Hematopoietic multipotent progenitor cell treated with erythropoietin and hydrocortisone succinate and interleukin-3 and kit ligand, for 4 days (in vitro differentiated cells): ENCODE measurements around the gene CLSTN1.

Experiments
- DNase-seq: peaks from one replicate; pipeline ENCODE4 v3.0.0-alpha.2; 2015

The CLSTN1 gene

DNA sequence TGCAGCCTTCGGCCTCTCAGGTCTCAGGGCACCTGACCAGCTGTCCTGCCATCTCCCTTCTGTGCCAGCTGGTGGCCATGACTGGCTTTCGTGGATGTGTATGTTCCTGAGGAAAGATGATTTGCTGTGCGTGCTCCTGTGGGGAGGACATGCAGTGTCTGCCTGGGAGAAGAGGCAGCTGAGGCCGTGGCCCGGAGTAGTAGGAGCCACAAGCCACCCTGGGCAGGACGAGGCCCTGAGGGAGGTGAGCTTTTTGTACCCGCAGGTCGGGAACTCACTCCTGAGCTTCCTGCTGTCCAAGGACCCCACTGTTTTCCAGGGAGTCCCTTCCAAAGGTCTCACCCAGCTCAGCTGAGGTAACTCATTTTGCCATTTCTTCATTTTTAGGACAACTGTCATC, 113.7 kb downstream of the CLSTN1 start:
- DNase-seq = no peak

DNA sequence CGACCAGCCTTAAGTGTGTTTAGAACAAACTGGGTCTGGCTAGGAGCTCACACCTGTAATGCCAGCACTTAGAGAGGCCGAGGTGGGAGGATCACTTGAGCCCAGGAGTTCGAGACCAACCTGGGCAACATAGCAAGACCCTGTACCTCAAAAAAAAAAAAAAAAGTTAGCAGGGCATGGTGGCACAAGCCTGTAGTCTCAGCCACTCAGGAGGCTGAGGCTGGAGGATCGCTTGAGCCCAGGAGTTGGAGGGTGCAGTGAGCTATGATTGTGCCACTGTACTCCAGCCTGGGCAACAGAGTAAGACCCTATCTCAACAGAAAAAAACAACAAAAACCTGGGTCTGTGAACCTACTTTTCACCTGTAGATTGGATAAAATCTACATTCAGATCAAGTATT, 117.6 kb downstream of the CLSTN1 start:
- no peak for DNase-seq

DNA sequence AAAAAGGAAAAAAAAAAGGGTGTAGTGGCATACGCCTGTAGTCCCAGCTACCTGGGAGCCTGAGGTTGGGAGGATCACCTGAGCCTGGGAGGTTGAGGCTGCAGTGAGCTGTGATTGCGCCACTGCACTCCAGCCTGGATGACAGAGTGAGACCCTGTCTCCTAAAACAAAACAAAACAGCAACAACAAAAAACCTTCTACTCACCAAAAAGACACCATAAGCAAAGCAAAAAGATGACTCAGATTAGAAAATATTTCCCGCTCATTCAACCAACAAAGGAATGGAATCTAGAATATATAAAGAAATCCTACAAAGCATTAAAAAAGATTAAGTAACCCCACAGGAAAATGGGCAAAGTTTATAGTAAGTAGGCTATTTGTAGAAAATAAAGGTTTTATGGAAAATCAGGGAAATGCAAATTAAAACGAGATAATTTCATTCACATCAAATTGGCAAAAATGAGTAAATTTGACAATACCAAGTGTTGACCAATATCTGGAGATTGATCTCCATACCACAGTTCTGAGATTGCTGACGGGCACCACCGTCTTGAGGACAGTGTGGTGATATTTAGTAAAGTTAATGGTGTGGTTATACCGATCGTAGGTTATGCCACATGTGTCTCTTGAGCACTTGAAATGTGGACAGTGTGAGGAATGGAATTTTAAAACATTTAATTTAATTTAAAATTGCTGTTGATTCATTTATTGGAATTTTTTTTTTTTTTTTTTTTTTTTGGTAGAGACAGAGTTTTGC, 118.2 kb downstream of the CLSTN1 start:
- DNase-seq = no peak

DNA sequence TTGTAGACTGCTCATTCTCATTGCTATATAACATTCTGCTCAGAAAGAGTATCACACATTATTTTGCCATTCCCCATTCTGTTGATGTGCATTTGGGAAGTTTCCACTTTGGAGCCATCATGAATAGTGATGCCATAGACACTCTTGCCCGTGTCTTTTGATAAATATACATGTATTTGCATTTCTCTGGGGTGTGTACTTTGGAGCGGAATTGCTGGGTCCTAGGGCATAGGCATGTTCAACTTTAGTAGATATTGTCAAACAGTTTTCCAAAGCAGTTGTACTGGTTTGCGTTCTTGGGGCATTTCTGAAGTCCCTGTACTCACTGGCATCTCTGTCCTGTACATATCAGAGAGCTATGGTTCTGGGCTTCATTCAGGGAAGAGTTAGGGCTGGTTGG, 120.1 kb downstream of the CLSTN1 start:
- no peak for DNase-seq

DNA sequence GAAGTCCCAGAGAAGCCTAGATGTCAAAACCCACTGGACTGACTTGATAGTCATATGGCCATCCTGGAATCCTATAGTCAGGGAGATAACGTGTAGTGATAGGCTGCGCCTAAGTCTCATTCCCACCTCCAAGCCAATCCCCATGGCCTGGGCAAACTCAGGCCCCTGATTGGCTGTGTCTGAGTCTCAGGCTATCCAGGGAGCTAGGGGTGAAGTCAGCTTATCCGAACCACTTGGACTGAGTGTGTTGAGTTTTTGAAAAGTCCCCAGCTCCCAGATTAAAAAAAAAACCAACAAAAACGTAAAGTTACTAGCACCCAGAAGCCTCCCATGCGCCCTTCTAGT, 120.6 kb downstream of the CLSTN1 start:
- no peak for DNase-seq

DNA sequence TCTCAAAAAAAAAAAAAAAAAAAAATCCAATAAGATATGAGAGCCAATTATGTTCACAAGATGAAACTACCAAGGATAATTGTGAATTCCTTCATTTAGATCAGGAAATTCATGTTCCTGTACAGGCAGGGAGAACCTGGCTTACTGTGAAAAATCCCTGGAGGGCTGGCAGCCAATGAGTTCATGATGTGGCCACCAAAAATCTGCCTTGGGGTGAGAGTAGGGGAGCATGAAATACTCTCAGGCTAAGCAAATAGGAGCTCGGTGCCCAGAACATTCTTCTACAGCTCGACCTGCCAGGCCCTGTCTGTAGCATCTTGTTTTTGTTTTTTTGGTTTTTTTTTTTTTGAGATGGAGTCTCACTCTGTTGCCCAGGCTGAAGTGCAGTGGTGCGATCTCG, 122.1 kb downstream of the CLSTN1 start:
- DNase-seq = no peak

DNA sequence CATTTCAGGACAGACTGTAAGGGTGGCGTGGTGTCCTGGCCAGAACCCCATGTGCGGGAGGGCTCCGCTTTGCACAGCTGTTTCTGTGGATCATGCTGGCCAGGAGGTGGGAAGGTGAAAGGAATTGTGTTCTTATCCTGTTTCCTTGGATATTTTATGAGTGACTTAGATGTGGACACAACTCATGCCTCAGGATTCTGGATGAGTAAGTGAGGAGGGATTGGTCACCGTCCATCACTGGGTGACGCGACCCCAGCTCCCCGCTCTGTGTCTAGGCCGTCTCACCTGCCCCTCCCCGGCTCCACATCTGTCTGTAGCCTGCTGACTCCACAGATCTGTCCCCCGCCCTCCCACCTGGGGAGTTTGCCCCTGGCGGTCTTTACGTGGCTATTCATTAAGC, 123.4 kb downstream of the CLSTN1 start:
- no peak for DNase-seq

DNA sequence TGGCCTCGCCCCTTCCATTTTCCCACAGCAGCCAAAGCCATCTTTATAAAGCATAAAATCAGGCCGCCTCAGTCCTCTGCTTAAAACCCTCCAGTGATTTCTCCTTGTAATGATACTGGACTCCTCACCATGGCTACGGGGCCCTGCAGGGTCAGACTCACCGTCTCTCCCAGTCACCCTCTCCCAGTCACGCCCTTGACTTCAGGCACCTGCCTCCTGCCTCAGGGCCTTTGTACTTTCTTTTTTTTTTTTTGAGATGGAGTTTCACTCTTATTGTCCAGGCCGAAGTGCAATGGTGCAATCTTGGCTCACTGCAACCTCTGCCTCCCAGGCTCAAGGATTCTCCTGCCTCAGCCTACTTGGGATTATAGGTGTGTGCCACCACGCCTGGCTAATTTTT, 124.4 kb downstream of the CLSTN1 start:
- DNase-seq = no peak

DNA sequence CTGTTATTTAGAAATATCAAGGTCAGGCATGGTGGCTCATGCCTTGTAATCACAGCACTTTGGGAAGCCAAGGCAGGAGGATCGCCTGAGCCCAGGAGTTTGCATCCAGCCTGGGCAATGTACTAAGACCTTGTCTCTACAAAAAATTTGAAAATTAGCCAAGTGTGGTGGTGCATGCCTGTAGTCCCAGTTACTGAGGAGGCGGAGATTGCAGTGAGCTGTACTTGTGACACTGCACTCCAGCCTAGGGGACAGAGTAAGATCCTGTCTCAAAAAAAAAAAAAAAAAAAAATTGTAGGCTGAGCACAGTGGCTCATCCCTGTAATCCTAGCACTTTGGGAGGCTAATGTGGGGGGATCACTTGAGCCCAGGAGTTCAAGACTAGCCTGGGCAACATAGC, 127.0 kb downstream of the CLSTN1 start:
- no peak for DNase-seq

DNA sequence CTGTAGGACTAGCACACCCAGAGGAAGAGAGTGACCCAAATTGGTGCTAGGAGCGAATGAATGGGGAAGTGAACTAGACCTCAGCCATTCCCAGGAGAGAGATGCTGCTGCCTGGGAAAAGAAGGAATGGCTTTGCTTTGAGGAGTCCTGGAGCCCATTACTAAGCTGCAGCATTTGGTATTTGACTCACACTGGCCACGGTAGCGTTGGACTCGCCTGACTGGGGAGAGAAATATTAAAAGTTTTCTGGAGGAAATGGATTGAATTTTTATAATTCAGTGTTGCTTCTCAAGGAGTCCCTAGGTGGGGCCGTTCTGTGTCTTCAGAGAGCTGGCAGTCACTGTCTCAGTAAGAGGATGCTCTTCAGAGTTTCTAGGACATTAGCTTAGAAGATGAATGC, 132.1 kb downstream of the CLSTN1 start:
- peak; percentile 36 for DNase-seq

DNA sequence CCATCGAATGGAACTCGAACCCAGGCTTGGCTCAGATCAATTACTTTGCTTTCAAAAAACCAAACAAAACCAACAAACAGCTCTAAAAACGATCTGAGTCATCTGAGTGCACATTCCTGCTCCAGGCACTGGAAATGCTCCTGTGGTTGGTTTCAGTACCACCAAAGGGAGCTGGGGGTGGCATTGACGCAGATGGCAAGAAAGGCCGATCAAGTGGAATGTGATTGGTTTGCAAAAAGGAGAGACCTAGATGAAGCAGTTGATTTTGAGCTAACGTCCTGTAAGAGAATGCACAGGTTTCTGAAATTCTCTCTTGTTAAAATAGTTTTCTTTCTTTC, 132.7 kb downstream of the CLSTN1 start:
- DNase-seq = no peak

DNA sequence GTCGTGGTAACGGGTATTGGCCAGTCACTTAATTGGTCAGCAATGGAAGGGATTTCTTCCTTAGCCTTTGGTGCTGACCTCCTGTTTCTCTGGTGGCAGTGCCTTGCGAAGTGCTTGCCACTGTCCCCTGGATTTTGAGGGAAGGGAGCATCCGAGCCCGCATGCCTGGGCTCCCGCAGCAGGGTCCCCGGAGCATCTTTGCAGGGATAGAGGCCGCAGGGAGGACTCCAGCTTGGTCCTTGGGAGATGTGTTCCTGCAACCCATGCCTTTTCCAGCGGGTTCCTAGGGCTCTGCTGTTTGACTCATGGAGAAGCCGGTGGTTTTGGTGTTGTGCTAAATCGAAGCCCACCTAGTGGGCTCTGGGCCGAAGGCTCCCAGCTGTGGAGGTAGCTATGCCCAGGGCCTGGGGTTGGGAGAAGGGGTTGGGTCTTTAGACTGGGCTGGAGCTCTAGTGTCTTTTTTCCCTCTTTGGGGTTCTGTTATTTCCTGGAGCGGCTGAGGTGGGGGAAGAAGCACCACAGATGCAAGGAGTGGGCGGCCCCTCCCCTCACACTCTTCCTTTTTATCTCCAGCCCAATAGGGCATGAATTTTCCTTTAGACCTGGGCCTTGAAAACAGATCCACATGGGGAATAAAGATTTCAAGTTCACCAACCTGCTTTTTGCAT, 133.2 kb downstream of the CLSTN1 start:
- DNase-seq = no peak

DNA sequence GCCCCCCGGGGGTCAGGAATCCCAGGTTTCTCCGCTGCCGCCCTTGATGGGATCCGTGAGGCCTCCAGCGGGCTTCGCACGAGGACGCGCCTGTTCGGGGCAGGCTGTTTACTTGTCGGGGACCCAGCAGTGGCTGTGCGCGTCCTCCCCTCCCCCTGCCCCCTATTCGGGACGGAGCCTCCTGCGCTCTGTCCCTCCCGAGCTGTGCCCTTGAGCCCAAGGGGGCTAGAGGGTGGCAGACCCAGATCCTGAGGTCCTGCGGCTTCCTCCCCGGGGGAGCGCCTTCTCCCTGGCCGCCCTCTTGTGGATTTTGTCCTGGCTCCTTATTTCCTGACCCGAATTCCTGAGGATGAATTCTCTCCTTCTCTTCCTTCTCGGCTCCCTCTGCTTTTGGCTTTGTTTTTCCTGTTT, 133.8 kb downstream of the CLSTN1 start:
- DNase-seq = peak; percentile 31

DNA sequence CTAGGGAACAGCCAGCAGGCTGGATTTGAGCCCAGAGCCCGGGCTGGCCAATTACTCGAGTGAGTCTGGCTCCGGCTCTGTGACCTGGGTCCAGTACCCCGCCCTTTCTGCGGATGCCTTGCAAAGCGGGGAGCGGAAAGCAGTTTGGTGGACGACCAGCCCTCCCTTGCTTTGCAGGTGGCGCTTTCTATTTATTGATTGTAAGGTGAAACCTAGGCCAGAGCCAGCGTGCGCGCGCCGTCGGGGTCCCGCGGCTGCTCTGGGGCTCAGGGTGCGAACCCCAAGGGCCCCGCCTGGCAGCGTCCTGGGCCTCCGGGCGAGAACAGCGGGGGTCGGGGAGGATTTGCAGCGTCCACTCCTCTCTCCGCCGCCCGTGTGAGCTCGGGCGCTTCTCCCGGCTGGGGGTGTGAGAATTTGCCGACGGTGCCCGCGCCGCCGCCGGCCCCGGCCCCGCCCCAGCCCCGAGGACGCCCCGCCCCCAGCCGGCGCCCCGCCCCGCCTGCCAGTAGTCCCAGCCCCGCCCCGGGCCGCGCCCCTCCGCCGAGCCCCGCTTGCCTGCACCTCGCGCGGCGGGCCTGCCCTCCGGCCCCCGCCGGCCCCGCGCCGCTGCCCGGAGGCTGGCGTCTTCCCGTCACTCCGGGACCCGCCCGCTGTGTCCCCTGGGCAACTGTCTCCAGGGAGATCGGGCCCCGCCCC, 134.6 kb downstream of the CLSTN1 start:
- peak; percentile 89 for DNase-seq

DNA sequence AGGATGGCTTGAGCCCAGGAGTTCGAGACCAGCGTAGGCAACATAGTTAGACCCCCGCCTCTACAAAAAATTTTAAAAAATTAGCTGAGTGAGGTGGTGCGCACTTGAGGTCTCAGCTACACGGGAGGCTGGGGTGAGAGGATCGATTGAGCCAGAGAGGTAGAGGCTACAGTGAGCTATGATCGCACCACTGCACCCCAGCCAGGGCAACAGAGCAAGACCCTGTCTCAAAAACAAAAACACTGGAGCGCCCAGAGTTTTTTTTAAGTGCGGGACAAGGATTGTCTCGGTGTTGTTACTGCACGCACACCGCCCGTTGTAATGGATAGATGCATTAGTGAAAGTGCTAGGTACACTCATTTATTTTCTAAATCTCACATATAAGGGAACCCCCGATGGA, 135.2 kb downstream of the CLSTN1 start:
- no peak for DNase-seq

DNA sequence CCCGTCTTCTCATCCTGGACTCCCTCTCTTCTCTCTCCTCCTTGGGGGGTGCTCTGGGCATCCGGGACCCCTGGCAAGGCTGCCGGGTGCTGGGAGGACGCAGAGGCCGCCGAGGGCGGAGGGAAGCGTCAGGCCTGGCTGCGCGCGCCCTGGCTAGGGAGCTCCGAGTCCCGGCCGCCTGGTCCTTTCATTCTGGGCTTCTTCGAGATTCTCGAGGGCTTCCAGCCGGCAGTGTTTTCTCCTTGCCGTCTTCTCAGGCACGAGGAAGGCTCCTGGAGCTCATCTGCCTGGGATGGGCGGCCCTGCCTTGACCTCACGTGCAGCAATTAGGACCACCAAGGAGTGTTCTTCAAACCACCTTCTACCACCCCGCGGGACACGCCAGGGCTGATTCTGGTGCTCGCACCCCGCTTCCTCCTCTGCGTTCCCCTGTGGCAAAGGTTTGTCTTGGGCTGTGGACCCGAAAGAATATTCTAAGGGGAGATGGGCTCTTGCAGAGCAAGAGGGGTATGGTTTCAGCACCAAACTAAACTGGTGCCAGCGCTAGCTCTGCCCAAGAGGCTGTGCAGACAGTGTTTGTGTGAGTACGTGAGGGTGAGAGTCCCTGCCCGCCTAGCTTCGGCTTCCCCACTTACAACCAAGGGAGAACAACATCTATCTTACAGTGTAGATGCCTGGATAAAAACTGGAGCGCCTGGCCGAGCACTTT, 135.7 kb downstream of the CLSTN1 start:
- DNase-seq = no peak

DNA sequence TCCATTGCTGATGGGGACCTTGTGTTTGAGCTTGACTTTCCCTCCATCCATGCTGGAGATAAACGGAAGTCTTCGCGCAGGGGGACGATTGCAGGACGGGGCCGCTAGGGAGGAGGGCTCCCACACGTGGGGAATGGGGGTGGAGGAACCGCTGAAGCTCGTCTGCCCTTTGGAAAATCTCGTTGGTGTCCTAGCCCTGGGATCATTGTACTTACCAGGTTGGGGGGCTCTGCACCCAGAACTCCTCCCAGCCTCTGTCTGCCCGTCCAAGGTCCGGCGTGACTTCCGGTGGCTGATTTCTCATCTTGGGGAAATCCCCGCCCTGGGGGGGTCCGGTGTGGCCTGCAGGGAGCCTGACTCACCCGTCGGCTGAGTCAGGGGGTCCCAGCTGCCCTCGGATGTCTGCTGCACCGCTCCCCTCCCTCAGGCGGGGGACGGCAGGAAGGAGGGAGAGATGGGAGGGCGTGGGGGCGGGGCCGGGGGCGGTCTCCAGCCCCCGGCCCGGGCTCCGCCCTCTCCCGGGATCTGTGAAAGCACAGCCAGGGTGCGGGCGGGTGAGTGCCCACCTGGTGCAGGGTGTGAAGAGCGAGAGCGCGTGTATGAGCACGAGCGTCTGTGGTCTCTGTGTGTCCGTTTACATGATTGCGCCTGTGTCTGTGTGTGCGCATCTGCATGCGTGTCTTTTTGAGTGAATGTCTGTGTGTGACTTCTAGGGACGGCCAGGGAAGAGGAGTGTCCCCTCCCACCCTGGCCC, 136.5 kb downstream of the CLSTN1 start:
- DNase-seq = peak; percentile 72

DNA sequence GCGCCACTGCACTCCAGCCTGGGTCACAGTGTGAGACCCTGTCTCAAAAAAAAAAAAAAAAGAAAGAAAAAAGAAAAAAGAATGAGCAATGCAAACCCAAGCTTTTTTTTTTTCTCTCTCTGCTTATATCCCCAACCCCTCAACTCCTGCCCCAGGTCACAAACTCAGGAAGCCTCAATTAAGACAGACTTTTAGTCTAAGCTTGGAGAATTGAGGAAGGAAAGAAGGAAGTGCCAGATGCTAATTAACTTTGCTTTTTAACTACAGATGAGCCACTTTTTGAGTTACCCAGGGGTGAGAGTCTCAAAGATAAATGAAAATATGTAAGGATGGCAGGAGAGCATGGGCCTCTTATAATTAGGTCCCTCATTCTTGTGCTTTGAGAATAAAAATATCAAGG, 139.0 kb downstream of the CLSTN1 start:
- DNase-seq = peak; percentile 34

DNA sequence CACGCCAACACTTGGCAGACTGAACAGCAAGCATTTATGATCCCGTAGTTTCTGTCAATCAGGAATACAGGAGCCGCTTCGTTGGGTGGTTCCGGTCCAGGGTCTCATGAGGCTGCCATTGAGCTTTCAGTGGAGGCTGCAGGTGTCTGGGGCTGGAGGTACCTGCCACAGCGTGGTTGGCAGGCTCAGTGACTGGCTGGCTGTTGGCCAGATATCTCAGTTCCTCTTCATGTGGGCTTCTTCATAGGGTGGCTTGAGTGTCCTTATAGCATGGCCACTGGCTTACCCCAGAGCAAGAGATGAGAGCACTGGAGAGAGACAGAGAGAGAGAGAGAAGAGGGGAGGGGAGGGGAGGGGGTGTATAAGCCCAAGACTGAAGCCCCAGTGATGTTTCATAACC, 142.9 kb downstream of the CLSTN1 start:
- no peak for DNase-seq

DNA sequence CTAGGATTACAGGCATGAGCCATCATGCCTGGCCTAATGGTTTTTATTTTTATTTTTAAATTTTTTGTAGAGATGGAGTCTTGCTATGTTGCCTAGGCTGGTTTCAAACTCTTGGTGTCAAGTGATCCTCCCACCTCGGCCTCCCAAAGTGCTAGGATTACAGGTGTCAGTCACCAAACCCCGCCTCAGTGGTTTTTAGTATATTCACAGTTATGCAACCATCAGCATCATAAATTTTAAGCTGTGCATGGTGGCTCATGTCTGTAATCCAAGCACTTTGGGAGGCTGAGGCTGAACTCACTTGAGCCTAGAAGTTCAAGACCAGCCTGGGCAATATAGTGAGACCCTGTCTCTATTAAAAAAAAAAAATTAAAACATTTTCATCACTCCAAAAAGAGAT, 143.7 kb downstream of the CLSTN1 start:
- DNase-seq = no peak
